Measurements from ENCODE around the gene TMEM14C.

TMEM14C gene

GRCh38 chr6:10722820-10723566 is at the start of gene TMEM14C:
Gene TMEM14C, plus strand, starts transcription at chr6:10723070. Its CDS starts 1,544 bp downstream, at chr6:10724614.
- peak; percentile 98 for DNase-seq (ENCODE audit: low spot score)

- no peak for DNase-seq (ENCODE audit: low spot score)
Measured at GRCh38 chr6:10676403-10676802, 46.5 kb upstream of the TMEM14C start.

GRCh38 chr6:10678456-10678855 is 44.4 kb upstream of the TMEM14C start:
- no peak for DNase-seq (ENCODE audit: low spot score)

GRCh38 chr6:10681795-10682194 is 41.1 kb upstream of the TMEM14C start:
- no peak for DNase-seq (ENCODE audit: low spot score)

- no peak for DNase-seq (ENCODE audit: low spot score)
Measured at GRCh38 chr6:10682355-10682988, 40.4 kb upstream of the TMEM14C start.

- no peak for DNase-seq (ENCODE audit: low spot score)
Measured at GRCh38 chr6:10684618-10685017, 38.3 kb upstream of the TMEM14C start.

GRCh38 chr6:10685092-10685915 is 37.6 kb upstream of the TMEM14C start:
- DNase-seq (ENCODE audit: low spot score): no peak

GRCh38 chr6:10686901-10687300 is 36.0 kb upstream of the TMEM14C start:
- DNase-seq (ENCODE audit: low spot score): no peak

GRCh38 chr6:10687582-10687981 is 35.3 kb upstream of the TMEM14C start:
- no peak for DNase-seq (ENCODE audit: low spot score)

- DNase-seq (ENCODE audit: low spot score): no peak
Measured at GRCh38 chr6:10690651-10691445, 32.0 kb upstream of the TMEM14C start.

GRCh38 chr6:10692965-10693538 is 29.8 kb upstream of the TMEM14C start:
- no peak for DNase-seq (ENCODE audit: low spot score)

- DNase-seq (ENCODE audit: low spot score): peak; percentile 96
Measured at GRCh38 chr6:10694302-10695085, 28.4 kb upstream of the TMEM14C start, which contains the start of the genes C6orf52 and PAK1IP1. Gene C6orf52, minus strand, starts transcription at chr6:10694616. Its CDS starts 7,066 bp downstream, at chr6:10687550. Gene PAK1IP1, plus strand, starts transcription at chr6:10694972. Its CDS starts 14 bp downstream, at chr6:10694986.

- peak; percentile 3 for DNase-seq (ENCODE audit: low spot score)
Measured at GRCh38 chr6:10695086-10695657, 27.7 kb upstream of the TMEM14C start.

- DNase-seq (ENCODE audit: low spot score): no peak
Measured at GRCh38 chr6:10696655-10697054, 26.2 kb upstream of the TMEM14C start.

GRCh38 chr6:10713962-10714361 is 8.9 kb upstream of the TMEM14C start:
- DNase-seq (ENCODE audit: low spot score): no peak

- no peak for DNase-seq (ENCODE audit: low spot score)
Measured at GRCh38 chr6:10719296-10719963, 3.4 kb upstream of the TMEM14C start.

- peak; percentile 13 for DNase-seq (ENCODE audit: low spot score)
Measured at GRCh38 chr6:10719964-10720264, 3.0 kb upstream of the TMEM14C start.

GRCh38 chr6:10720265-10720959 is 2.5 kb upstream of the TMEM14C start:
- DNase-seq (ENCODE audit: low spot score): peak; percentile 22

All from GM03348 (cell line).